T-helper 1 cell (primary cell): Measurements from ENCODE around the gene CYP46A1.
"Not testable (repeated sequence)": the region's sequence is repeated elsewhere in the genome, so short reads cannot be mapped to it uniquely, and the experiment has no call there.

ENCODE experiments used
- DNase-seq, 5 donors: peaks; one replicate each; pipeline ENCODE4 v3.0.0-alpha.2; 2012 to 2020
- total RNA-seq, 4 donors: gene quantifications; one replicate each; lab custom pipeline; 2026; lab: John Stamatoyannopoulos, UW

The CYP46A1 gene
- 0.15 to 1.6 (median 0.51) reads per million in 4 donors for total RNA-seq

DNA sequence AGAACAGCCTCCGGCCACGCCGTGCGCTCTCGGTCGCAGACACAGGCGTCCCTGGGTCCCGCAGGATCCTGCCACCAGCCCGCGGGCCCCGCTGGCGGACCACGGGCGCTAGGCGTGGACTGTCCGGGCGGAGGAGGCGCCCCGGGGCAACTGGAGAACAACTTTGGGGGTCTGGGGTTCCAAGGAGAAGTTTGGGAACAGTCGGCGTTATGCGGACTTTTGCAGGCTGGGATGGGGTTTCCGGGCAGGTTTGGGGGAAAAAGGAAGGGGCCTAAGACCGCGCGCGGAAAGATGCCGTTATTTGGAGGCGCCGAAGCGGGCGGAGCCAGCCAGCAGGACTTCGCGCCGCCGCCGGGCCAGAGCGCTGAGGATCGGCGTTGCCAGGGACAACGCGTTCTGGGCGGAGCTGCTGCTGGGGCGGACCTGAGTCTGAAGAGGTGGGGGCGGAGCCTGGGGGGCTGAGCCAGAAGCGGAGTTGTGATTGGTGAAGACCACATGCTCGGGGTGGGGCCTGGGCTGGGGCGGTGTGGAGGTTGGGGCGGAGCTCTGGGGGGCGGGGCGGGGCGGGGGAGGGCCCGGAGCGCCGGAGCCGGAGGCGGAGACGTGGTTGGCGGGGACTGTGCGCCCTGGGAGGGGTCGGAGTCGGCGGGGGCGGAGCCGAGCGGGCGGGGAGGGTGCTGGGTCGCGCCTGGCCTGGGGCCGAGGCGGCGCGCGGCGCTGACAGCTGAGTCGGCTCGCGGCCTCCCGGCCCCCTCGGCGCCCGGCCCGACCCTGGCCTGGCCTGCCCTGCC is at the start of gene CYP46A1:
TSS of gene CYP46A1 (plus strand) at position 680 of the 791 bp plus-strand sequence. CDS start 120 bp downstream, outside the sequence.
- peak; percentile 100 for DNase-seq

DNA sequence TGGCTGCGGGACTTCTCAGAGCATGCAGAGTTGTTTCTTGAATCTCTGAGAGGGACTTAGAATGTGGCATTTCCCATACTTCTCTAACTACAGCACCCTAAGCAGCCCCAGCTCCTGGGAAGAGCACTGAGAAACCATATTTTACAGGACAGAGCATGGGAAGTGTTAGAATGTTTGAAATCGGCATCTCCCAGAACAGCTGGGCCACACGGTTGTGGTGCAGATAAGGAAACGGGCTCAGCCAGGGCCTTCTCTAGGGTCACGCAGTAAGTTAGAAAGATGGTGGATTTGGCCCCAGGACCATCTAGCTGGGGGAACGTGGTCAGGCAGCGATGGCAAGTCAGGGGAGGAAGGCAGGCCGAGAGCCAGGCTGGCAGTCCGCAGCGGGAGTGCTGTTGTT is 49.7 kb upstream of the CYP46A1 start:
- no peak for DNase-seq

DNA sequence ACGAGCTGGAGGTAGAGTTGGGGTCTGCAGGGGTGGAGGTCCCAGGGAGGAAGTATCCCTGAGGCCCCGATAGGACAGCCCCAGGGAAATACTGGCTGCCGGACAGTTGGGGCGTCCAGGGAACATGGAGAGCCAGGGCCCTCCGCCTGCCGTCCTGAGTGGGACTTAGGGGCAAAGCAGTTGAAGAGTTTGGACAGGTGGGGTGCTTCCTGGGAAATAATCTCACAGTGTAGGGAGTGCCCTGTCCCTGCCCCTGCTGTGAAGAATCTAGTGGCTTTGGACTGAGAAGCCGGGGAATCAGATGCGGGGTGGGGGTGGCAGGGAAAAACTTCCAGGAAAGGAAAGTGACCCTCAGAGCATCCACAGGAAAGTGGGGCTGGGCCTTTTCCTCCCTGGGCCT is 49.0 kb upstream of the CYP46A1 start:
- no peak for DNase-seq

DNA sequence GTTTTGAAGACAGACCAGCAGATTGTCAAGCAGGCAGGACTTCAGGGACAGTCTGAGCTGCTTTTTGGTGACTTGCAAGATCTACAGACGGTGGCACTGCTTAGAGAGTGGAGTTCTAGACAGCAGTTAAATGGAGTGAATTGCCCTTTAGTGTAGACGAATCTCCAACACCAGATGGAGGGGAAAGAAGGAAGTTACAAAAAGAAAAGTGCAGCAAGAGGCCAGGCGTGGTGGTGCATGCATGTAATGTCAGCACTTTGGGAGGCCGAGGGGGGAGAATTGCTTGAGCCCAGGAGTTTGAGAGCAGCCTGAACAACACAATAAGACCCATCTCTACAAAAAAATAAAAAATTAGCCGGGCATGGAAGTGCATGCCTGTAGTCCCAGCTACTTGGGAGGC is 47.6 kb upstream of the CYP46A1 start:
- DNase-seq = no peak

DNA sequence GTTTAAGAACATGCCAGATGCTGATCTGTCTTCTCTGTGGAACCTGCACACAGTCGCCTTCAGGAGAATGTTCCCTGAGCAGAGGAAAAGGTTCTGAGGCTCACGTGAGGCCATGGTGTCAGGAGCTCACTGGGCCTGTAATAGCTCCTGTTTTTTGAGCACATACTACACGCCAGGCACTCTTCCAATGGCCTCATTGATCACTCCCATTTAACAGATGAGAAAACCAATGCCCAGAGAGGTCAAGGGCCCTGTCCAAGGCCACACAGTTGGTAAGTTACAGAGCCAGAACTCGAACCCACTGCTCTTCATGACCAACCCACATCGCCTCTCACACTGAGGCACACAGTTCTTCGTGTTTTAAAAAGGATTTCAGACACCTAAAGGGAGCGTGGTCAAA is 46.5 kb upstream of the CYP46A1 start:
- DNase-seq = no peak

DNA sequence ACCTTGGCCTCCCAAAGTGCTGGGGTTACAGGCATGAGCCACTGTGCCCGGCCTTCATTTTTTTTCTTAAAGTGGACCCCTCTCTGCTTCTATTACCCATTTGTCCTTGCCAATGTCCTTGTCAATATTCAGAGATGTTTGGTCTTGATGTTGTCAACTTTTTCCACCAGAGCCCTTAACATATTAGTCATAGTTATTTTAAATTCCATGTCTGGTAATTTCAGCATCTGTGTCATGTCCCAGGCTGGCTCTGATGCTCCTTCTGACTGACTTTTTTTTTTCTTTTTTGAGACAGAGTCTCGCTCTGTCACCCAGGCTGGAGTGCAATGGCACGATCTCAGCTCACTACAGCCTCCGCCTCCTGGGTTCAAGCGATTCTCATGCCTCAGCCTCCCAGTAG is 41.3 kb upstream of the CYP46A1 start:
- DNase-seq = not testable (repeated sequence)

DNA sequence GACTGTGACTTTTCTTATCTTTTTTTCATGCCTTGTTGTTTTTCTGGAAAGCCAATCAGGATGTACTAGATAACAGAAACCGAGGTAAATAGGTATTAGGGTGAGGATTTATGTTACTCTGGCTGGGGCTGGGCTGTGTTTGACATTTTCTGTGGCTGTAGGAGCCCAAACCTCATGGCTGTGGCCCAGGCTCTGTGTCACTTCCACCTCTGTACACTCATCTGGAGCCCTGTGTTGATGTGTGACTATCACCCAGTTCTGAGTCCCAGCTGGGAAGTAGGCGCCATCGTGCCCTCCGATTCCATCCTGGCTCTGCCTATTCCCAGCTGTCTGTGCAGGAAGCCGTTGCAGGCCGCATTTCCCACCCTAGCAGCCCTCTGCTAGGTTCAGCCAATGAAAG is 40.8 kb upstream of the CYP46A1 start:
- no peak for DNase-seq

DNA sequence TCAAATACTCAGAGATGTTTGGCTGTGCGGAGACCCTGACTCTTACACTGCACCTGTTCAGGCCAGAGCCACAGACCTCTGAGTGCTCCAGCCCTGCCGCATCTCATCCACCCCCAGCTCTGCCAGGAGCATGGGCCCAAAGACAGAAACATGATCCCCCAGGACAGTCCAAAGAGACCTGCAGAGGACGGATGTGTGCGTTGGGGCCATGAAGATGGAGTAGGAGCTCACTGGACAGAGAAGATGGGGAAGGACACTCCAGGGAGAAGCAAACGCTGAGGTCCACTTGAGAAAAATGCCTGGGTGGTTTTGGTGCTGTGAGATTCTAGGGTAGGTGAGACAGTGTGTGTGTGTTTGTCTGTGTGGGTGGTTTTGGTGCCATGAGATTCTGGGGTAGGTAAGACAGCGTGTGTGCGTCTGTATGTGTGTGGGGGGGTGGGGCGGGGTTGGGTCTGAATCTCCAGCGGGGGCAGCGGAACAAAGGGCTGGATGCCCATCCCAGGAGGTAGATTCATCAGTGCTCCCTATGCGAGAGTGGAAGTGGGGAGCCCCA is 40.0 kb upstream of the CYP46A1 start:
- no peak for DNase-seq

DNA sequence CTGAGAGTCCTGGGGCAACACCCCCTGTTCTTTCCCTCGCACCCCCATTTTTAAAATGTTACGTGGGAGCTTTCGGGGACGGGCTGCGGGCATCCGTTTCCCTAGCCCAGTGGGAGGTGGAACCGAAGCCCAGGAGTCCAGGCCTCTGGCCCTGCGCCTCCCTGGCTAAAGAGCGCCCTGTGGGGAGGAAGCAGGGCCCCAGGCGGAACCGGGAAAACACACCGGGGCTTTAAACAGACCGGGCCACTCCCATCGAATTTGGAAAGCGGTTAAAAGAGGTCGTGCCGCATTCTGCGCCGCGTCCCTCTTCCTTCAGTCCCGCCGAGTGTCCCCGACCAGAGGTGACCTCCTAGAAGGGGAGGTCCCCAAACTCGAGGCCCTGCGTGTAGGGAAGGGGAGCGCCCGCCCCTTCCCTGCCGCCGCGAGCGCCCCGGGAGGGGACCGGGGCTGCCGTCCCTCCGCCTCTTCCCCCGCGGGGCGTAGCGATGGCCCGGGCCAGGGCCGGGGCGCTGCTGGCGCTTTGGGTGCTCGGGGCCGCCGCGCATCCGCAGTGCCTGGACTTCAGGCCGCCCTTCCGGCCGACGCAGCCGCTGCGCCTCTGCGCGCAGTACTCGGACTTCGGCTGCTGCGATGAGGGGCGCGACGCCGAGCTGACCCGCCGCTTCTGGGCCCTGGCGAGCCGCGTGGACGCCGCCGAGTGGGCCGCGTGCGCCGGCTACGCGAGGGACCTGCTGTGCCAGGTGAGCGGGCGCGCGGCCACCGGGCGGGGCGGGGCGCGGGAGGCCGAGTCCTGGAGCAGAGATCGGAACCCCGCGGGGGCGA is 39.2 kb upstream of the CYP46A1 start, which contains the start of gene HHIPL1:
TSS of gene HHIPL1 (plus strand) at position 407 of the 822 bp plus-strand sequence. CDS start at position 486, 79 bp downstream.
- no peak for DNase-seq

DNA sequence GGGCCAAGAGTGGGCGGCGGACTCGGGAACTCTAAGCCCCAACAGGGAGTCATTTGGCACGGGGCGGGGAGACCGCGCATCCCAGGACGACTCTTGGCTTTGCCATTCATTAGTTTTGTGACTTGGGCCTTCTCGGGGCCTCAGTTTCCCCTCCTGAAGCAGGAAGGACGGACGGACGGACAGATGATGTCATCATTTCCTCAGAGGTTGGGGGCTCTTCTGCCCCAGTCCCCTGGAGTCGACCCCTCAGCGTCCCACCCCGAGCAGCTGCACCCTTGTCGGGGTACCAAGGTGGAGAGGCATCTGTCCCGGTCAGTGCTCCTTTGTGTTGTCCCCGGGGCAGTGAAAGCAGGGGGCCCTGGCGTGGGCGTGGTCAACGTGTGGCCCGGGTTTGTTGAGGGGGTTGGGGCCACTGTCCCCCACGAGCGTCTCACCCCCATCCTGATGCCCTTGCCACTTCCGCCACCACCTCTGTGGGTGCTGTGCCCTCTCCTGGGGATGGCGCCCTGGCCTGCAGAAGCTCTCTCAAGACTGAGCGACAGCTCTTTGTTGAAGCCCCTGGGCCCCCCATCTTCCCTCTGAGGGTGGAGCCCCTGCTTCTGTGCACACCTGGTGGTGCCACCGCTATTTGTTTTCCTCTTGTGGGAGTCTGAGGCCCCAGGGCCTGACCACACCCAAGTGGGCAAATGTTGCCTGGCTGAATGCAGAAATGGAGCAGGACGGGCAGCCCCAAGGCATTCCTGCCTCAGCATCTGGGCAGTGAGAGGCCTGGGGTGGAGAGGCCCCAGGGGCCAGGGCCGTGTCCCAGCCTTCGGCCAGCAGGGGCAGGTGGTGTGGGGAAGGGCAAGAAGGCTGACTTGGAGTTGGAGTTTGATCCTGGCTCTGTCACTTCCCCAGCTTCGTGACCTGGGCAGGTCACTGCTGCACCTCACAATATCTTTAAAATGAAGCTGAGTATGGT is 38.3 kb upstream of the CYP46A1 start:
- DNase-seq = no peak

DNA sequence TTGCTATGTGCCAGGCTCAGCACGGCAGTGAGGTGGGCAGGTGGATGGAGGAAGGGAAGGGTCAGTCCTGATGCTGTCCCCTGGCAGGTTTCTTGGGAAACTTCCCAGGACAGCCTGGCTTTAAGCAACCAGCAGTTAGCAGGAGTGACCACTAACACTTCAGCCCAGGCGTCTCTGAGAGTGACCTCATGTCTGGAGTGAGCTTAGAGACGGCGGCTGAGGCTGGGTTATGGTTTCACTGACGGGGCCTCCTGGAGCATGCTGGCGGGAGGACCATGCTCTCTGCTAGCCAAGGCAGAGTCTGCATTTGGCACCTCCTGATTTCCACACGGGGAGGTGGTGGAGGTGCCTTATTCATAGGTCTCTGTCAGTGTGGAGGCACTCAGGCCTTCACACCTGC is 36.7 kb upstream of the CYP46A1 start:
- DNase-seq = no peak

DNA sequence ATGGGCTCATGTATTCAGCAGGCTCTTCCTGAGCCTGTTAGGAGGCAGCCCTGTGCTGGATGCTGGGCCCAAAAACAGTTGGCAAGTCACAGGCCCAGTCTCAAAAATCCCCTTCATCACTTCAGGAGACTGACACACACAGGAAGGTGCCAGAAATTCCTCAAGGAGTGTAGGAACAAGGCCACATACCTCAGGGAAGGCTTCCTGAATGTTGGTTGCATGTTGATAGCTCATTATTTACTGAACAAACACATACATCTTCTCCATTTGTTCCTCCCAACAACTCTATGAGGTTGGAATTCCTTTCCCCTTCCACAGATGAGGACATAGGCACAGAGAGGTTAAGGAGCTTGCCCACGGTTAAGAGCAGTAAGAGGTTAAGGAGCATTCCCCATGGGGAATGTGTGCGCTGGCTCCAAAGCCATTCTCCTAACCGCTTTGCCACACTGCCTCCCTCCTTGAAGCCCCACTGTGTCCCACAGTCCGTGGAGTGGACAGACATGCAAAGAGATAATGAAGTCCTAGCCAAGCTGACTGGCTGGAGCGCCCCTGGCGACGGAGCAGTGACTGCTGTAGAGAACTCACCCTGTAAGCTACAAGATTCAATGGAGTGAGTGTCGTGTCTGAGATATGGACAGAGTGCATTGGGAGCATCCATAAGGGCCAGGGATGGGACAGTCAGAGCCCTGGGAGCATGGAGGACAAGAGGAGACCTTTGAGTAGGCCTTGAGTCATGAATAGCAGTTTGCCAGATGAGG is 35.9 kb upstream of the CYP46A1 start:
- no peak for DNase-seq

DNA sequence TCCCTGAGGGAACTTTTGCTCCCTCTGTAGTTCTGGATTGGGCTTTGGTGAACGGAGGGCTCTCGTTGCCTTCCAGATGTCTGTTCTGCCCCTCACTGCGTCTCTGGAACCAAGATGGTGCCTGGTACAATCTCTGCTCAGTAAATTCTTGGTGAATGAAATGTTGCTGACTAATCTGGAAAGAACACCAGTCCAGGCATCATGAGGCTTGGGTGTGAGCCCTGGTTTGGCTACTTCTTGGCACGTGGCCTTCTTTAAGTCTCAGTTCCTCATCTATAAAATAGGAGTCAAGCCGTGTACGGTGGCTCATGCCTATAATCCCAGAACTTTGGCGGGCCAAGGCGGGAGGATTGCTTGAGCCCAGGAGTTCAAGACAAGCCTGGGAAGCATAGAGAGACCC is 34.9 kb upstream of the CYP46A1 start:
- no peak for DNase-seq

DNA sequence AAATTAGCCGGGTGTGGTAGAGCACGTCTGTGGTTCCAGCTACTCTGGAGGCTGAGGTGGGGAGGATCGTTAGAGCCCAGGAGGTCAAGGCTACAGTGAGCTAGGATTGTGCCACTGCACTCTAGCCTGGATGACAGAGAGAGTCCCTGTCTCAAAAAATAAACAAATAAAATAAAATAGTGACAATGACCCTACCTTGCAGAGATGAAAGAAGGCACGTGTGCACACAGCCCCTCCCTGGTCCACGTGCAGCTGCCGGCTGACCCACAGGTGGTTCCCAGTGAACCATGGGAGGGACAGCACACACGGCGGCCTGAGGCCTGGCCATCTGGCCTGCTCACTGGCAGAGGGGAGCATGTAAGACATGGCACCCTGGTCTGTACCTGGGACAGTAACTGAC is 34.5 kb upstream of the CYP46A1 start:
- DNase-seq = no peak

DNA sequence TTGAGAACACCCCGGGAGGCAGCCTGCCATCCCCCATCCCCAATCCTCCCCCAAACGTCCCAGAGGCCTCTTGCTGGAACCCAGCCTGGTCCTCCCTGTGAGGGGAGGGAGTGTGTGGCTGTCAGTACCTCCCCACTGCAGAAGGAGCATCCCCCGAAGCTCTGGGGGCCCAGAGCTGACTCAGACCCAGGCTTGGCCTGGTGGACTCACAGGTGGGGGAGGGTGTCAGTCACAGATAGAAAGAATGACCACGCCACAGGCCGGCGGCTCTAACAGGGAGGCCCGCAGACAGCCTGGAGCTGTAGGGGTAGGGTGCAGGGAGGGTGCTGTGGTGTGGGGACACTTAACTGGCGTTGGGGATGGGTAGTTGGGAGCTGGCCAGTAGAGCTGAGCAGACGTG is 33.9 kb upstream of the CYP46A1 start:
- DNase-seq = no peak

DNA sequence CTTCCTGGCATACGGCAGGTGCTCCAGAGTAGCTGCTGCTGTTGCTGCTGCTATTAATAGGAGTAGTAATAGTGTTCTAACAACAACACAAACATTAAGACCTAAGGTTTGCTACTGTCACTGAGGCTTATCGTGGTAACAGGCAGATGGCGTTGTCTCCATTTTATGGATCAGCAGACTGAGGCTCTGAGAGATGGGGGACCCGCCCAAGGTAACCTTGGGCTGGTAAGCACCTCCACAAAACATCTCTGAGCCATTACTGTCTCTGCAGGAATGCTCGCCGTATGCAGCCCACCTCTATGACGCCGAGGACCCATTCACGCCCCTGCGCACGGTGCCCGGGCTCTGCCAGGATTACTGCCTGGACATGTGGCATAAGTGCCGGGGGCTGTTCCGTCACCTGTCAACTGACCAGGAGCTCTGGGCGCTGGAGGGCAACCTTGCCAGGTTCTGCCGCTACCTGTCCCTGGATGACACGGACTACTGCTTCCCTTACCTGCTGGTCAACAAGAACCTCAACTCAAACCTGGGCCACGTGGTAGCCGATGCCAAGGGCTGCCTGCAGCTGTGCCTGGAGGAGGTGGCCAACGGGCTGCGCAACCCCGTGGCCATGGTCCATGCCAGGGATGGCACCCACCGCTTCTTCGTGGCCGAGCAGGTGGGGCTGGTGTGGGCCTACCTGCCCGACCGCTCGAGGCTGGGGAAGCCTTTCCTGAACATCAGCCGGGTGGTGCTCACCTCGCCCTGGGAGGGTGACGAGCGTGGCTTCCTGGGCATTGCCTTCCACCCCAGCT is 31.9 kb upstream of the CYP46A1 start:
- no peak for DNase-seq

DNA sequence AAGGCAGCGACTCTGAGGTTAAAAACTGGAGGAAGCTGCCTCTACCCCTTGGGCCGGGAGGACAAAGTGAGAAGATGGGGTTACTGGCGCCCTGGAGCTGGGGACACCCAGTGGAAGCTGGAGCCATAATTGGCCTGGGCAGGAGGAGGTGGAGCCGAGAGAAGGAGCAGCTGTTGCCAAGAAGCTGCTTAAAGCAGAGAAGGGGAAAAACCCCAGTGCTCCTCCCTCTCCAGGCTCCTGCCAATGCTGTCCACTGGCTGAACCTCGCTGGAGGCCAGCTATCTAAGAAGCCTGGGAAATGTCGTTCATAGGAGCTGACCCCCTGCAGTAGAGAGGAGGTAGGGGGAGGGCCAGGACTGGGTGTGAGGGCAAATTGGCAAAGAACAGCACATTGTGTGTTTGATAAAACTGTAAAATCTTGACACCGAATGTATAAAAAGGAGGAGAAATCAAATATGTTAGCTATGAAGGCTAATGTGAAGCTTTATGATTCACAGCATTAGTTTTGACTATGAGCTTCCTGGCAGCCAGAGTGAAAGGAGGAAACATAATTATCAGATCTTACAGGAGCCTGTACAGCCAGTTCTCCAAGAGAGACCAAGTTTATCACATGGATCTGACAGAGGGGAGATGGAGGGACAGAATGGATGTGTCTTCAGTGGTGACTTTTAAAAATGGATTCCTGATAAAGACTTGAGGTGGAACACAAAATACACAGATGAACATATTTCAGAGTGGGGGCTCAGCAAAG is 29.7 kb upstream of the CYP46A1 start:
- no peak for DNase-seq

DNA sequence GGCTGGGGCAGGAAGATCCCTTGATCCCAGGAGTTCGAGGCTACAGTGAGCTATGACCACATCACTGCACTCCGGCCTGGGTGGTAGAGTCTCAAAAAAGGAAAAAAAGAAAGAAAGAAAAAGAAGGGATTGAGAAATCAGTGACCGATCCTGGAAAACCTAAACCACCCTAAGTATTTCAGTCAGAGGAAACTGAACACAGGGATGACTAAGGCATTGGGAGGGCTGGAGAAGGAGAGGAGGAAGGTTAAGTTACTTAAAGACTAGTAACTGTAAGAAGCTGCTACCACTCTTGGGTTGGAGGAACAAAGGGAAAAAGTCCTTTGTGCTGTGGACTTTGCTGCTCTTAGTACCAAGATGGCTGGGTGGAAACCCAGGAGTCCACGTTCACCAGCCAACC is 28.6 kb upstream of the CYP46A1 start:
- DNase-seq = no peak

DNA sequence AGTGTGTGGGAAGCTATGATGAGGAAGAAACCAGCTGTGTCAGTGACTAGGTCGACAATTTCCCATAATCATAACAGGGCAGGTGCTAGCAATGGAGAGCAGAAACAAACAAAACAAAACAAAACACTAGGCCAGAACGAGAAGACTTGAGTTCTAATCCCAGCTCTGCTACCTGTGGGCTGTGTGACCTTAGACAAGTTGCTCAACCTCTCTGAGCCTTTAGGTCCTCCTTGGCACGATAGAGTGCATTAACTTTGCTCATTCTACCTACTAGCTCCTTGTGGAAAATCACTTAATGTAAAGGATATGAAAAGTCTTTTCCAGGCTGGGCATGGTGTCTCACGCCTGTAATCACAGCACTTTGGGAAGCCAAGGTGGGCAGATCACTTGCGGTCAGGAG is 27.9 kb upstream of the CYP46A1 start:
- DNase-seq = no peak

DNA sequence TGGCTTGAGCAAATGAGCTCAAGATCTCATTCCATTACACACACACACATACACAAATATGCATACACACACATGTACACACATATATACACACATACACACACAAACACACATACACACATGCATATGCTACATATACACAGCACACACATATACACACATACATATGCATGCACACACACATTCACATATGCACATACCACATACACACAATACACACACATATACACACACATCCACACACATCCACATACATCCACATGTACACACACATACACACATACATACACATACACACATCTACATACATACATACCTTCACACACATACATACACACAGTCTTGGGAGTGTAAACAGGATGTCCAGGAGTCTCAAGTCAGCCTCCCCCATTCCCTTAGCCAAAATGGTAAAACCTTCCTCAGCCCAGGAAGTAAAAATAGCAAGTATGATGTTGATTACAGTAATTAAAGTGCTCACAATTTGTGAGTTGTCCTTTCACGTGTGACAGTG is 26.4 kb upstream of the CYP46A1 start:
- no peak for DNase-seq
